Stimulated activated CD8-positive, alpha-beta memory T cell treated with anti-CD3 and anti-CD28 coated beads, Interleukin-4, amount 100 ng/mL, for 4 hours (primary cell): ENCODE data around the gene KANSL2.
"Not testable (repeated sequence)": the region's sequence is repeated elsewhere in the genome, so short reads cannot be mapped to it uniquely, and the experiment has no call there.

Source experiments
- DNase-seq, 2 donors: peaks; one replicate each; pipeline ENCODE4 v3.0.0-alpha.2; 2020; ENCODE audit warnings: low read depth in 2 of 2, low spot score in 1 of 2

Gene KANSL2

DNA sequence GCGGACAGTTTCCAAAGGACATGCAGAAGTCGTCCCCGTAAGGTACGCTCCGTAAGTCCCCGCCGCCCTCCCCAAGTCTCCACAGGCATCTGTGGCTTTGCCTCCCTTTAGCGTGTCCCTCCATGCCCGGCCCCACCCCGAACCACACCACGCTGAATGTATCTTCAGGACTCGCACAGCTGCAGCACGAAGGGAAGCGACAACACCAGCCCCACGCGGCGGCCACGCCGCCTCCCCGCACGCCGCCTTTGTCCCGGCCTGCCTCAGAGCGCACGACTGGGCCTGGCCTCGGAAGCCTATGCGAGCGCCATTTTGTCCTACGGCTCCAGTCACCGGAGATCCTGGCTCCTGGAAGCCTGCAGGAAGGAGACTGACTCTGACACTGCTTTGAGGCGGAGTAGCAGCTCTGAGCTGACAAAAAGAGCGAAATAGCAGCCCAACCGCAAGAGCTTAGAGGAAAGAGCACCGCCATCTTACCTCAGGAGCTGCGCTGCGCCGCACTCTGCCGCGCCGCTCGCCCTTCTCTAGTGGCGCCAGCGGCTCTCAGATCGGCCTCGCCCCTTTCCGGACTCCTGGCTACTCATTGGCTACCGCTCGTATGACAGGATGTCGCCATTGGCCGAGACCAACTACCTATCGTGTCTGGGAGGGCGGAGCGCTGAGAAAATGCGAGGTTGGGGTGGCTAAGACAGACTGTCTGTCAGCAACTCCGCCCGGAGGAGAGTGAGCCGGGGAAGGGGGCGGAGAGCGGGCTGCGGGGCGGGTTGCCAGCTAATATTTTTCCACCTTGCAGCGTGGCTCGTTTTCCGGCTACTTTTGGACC lies at the start of gene KANSL2:
Gene KANSL2 (minus strand): TSS at position 529 of the 823 bp plus-strand sequence. CDS start 606 bp downstream, outside the sequence.
- peak; percentile 92 to 94 for DNase-seq

DNA sequence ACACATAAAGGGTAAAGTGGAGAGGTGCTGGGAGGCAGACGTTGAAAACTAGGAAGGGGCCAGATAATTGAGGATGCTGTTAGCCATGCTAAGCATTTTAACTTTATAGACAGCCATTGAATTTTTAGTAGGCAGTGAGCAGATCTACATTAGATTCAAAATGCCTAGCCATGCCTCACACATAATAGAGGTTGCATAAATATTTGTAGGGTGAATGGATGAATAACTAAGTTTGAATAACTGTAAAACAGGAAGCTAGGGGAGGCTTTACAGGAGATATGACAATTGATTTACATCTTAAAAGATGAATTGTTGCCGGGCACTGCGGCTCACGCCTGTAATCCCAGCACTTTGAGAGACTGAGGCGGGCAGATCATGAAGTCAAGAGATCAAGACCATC lies 46.8 kb upstream of the KANSL2 start:
- DNase-seq = no peak

DNA sequence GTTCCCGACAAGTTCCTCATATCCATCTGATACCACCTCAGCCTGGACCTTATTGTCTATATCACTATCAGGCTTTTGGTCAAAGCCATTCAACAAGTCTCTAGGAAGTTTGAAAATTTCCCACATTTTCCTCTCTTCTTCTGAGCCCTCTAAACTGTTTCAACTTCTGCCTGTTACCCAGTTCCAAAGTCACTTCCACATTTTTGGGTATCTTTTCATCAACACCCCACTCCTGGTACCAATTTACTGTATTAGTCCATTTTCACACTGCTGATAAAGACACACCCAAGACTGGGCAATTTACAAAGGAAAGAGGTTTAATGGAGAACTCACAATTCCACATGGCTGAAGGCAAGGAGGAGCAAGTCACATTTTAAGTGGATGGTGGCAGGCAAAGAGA lies 38.7 kb upstream of the KANSL2 start:
- DNase-seq = not testable (repeated sequence)

- DNase-seq = not testable (repeated sequence)
These were observed 38.1 kb upstream of the KANSL2 start for GRCh38 chr12:48720171-48720570.

DNA sequence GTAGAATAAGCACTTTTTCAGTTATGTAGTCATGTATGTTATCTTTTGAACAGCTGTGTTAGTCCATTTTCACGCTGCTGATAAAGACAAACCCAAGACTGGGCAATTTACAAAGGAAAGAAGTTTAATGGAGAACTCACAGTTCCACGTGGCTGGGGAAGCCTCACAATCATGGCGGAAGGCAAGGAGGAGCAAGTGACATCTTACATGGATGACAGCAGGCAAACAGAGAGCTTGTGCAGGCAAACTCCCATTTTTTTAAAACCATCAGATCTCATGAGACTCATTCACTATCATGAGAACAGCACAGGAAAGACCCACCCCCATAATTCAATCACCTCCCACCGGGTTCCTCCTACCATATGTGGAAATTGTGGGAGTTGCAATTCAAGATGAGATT lies 37.0 kb upstream of the KANSL2 start:
- not testable (repeated sequence) for DNase-seq

GRCh38 chr12:48717252-48717695 lies 35.2 kb upstream of the KANSL2 start:
- DNase-seq = no peak

DNA sequence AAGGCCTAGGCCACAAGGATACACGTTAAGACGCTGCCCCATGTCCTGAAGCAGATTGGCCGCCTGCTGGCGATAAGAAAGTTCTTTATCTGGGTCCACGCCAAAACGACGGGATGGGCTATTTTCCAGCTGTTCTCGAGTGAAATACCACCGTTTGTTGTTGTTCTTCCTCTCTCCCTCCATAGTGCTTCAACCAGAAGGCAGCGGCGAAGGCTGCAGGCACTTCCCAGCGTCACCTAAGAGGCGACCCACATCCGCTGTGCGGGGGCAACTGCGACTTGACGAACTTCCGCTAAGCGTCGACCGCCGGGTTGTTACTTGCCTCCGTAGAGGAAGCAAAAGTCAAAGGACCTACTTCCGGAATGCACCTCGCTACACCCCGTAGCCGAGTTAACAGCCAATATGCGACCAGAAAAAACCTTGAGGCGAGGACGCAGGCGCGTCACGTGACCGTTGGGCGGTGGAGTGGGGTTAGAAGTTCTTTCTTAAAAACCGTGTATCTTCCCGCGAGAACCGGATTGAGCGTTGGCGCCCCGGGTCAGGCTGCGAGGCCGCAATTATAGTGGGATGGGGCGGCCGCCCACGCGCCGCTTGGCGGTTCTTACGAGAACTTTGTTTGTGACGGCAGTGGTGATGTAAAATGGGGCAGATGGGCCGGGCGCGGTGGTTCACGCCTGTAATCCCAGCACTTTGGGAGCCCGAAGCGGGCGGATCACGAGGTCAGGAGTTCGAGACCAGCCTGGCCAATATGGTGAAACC lies 34.6 kb upstream of the KANSL2 start, which contains the start of gene CCNT1:
Gene CCNT1 (minus strand): TSS at position 215 of the 759 bp plus-strand sequence. CDS start 32 bp downstream, at position 183.
- peak; percentile 99 for DNase-seq

DNA sequence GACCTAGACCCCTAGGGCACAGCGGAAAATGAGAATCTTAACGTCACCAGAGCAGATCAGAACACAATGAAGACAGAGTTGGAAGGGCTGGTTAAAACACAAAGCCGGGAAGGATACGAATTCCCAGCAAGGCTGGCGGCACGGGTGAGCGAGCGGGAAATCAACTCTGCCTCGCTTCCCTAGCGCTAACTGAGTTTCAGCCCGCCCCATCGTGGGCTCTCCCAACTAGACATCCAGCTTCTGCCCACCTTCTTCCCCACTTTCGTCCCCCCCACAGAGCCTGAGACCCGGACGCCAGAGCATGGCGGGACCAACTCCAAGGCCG lies 34.1 kb upstream of the KANSL2 start:
- no peak for DNase-seq

- no peak for DNase-seq
These were observed 30.2 kb upstream of the KANSL2 start for GRCh38 chr12:48712209-48712608.

- not testable (repeated sequence) for DNase-seq
These were observed 16.8 kb upstream of the KANSL2 start for GRCh38 chr12:48698822-48699221.

GRCh38 chr12:48696626-48697025 lies 14.6 kb upstream of the KANSL2 start:
- DNase-seq = no peak

DNA sequence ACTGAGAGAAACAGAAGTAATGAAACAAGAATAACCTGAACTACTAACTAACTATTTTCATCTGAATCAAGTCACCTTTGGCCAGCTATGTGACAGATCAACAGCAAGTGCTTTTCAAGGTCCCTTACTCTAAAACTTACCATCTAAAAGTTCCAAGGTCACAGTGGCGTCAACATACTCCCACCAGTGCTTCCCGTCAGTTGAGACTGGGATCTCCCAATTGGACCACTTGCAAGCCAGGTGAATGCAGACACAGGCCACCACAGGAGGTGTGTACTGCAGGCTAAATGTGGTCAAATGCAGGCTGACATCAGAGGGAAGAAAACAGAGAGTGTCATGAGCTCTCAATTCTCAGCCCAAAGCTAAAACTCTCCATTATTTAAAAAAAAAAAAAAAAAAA lies 13.8 kb upstream of the KANSL2 start:
- no peak for DNase-seq

- DNase-seq = no peak
These were observed 12.0 kb upstream of the KANSL2 start for GRCh38 chr12:48694038-48694437.

- no peak for DNase-seq
These were observed 11.5 kb upstream of the KANSL2 start for GRCh38 chr12:48693572-48693971.

DNA sequence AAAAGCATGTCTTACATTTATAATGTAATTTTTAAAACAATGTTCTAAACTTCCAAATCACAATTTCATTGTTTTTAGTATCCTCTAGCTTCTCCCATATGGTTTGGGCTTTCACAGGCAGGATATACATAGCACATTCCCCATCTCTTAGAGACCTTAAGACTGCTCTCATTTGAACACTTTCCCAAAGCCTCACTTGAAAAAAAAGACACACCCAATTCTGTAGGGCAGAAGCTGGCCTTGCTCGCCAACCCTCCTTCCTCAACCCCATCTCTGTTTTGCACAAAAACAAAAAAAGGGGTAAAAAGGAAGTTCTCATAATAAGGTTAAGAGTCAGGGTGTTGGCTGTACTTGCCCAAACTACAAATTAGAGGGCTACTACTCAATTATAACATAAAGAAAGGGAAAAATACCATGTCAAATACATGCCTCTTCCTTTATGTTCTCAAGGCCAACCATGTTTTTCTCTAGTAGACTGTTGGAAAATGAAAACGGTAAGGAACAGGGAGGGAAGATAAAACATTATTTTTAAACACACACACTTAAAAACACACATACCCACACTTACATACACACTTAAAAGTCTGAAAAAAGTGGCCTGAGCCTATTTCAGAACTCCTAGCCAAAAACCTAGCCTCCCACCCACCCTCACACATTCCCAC lies 9.9 kb upstream of the KANSL2 start:
- no peak for DNase-seq

DNA sequence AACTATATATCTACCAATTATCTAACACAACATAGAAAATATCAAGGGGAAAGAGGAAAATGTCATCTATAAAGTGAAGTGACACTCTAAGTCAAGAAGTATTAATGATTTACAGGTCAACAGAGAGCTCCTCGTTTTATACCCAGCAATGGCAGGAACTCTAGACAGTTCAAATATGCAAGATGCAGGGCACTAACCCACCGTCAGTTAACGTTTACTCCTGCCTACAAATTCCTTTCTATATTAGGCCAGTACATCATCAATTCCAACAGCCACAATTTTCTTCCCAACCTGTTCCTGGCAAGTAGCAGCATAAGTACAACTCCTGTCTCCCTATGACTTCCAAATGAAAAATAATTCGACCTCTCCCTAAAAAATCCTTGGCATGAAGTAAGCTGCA lies 9.0 kb upstream of the KANSL2 start:
- DNase-seq = no peak

DNA sequence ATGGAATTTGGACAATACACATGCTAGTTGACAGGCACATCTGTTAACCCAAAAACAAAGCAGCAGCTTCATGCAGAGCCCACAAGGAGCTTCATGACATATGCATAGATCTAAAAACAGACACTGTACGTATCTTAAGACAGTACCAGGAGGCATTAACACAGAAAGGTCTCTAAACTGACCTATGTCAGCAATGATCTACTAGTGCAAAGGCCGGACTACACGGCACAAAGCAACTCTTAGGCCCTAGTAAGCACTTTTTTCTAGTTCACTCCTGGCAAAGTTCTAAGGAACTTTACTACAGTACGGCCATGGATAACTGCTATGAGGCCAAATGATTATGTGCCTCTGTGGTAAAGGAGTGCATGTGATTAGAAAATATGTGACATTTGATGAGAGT lies 8.4 kb upstream of the KANSL2 start:
- DNase-seq = no peak

- DNase-seq = no peak
These were observed 6.8 kb upstream of the KANSL2 start for GRCh38 chr12:48688836-48689235.

- no peak for DNase-seq
These were observed 5.6 kb upstream of the KANSL2 start for GRCh38 chr12:48687592-48687991.

- no peak for DNase-seq
These were observed 4.7 kb upstream of the KANSL2 start for GRCh38 chr12:48686615-48687334.

DNA sequence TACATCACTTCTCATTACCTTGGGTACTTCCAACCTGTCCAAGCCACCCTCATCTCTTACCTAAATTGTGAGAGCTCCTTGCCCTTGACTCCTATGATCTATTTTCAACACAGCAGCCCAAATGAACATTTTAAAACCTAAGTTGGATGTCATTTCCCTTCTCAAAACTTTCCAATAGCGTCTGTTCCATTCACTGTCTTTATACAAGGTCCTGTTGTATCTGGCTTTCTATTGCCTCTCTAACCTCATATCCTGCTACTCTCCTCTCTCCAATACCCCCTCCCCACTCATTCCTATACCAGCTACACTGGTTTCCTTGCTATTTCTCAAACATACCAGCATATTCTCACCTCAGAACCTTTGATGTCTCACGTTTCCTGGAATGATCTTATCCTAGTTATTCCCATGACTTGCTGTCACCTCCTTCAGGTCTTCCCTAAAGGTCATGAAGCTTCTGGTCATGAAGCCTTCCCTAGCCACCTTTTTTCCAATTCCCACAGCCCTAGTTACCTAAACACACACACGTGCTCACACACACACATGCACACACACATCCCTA lies 4.1 kb upstream of the KANSL2 start:
- DNase-seq = no peak
